K562 (cell line): ENCODE measurements around the gene ITPKB. TPM values are rescaled to one million over a fixed set of nuclear protein-coding genes. Genes with fewer than 3 reads are reported as not detected.

Experiments
- CBX1 ChIP-seq: sonication (generic); IDR thresholded peaks from 2 replicates; pipeline ENCODE4 v1.6.1; 2016; ENCODE audit warnings: antibody characterized with exemption, low read depth, mild to moderate bottlenecking
- CBX8 ChIP-seq: fragments of 200-600 bp; sonication (generic); IDR thresholded peaks from 2 replicates; pipeline ENCODE4 v1.6.1; 2012; ENCODE audit warnings: borderline replicate concordance, mixed run types, low read depth, mild to moderate bottlenecking, moderate library complexity, mixed read lengths, low read length, control low read depth, inconsistent platforms; ENCODE audit not compliant: poor library complexity, severe bottlenecking; ENCODE audit errors: extremely low read depth
- NCOA6 ChIP-seq: fragments of 450-650 bp; IDR thresholded peaks from 2 replicates; pipeline ENCODE4 v1.6.1; 2017; ENCODE audit warnings: mild to moderate bottlenecking
- RBM15 ChIP-seq: fragments of 200-400 bp; formaldehyde crosslinking; IDR thresholded peaks from 2 replicates; pipeline ENCODE4 v1.6.1; 2018; ENCODE audit warnings: mild to moderate bottlenecking, low read length, moderate library complexity; ENCODE audit not compliant: insufficient read depth
- SNIP1 ChIP-seq: fragments of 450-650 bp; IDR thresholded peaks from 2 replicates; pipeline ENCODE4 v1.7.1; 2017; ENCODE audit warnings: low read depth, mild to moderate bottlenecking
- ZNF124 ChIP-seq: sonication (generic); formaldehyde crosslinking; IDR thresholded peaks from 2 replicates; pipeline ENCODE4 v1.8.1; 2022; ENCODE audit warnings: missing genetic modification reagents
- polyA plus RNA-seq, 8 experiments: library from polyadenylated mRNA; depleted of rRNA in 4 of 8; stranded (reverse) in 5 of 8; unstranded in 3 of 8; fragments of >200 nt; fragmentation: Nextera tagmentation in 2 of 8; fragmentation: Illumina TruSeq in 1 of 8; extraction: Ambion mirVana in 2 of 8; extraction: Trizol in 1 of 8; gene quantifications; 2 replicates each; pipeline versions ENCODE4 v1.2.1 to v1.2.3, GENCODE V29; 2011 to 2014; ENCODE audit warnings: inconsistent platforms in 1 of 8, missing spikeins in 1 of 8
- total RNA-seq, 7 experiments: library from RNA; depleted of rRNA in 6 of 7; stranded (reverse); fragments of >200 nt in 6 of 7; fragmentation: Illumina TruSeq in 2 of 7; extraction: Trizol in 2 of 7; gene quantifications; 2 replicates each; pipeline versions ENCODE4 v1.2.1 to v1.2.3, GENCODE V29; 2011 to 2021; ENCODE audit warnings: low replicate concordance in 1 of 7
- TF ChIP-seq, protein P1 (sequence below), 2 experiments: fragments of 450-650 bp; conservative IDR thresholded peaks; 2 replicates each; pipeline ENCODE4 v1.6.1; 2017; ENCODE audit warnings: mild to moderate bottlenecking in 2 of 2, moderate library complexity in 2 of 2
- TF ChIP-seq, protein P2 (sequence below): fragments of 450-650 bp; IDR thresholded peaks from 2 replicates; pipeline ENCODE4 v1.6.1; 2018; ENCODE audit not compliant: partially characterized antibody

Gene ITPKB
- total and polyA plus RNA-seq, 9 of the 15 experiments (the other 6 are each of a cell fraction or from before 2014, with no cell fraction given): 0.01 to 0.22 TPM; not detected in 7

DNA sequence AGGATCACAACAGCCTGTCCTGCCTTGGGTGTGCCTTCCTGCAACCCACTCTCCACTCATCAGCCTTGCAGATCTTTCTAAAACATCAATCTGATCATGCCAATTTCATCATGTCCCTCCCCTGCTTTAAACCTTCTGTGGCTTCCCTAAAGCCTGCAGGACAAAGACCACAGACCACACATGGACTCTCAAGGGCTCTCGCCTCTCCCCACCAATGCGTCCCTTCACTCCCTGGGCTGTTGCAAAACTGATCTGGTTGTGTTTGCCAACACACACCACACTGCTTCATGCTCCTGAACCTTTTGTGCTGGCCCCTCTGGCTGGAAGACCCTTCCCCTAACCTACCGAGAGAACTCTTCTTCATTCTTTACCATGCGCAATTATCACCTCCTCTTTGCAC lies 72.4 kb downstream of the ITPKB start (continued):
- TF ChIP-seq, protein P1, sequence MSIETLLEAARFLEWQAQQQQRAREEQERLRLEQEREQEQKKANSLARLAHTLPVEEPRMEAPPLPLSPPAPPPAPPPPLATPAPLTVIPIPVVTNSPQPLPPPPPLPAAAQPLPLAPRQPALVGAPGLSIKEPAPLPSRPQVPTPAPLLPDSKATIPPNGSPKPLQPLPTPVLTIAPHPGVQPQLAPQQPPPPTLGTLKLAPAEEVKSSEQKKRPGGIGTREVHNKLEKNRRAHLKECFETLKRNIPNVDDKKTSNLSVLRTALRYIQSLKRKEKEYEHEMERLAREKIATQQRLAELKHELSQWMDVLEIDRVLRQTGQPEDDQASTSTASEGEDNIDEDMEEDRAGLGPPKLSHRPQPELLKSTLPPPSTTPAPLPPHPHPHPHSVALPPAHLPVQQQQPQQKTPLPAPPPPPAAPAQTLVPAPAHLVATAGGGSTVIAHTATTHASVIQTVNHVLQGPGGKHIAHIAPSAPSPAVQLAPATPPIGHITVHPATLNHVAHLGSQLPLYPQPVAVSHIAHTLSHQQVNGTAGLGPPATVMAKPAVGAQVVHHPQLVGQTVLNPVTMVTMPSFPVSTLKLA (conservative IDR thresholded peaks at IDR 0.05): no peak
- TF ChIP-seq NCOA6: no peak
- TF ChIP-seq CBX1: no peak
- TF ChIP-seq CBX8: no peak
- no peak for TF ChIP-seq RBM15
- TF ChIP-seq ZNF124: no peak
- no peak for TF ChIP-seq SNIP1
- TF ChIP-seq, protein P2, sequence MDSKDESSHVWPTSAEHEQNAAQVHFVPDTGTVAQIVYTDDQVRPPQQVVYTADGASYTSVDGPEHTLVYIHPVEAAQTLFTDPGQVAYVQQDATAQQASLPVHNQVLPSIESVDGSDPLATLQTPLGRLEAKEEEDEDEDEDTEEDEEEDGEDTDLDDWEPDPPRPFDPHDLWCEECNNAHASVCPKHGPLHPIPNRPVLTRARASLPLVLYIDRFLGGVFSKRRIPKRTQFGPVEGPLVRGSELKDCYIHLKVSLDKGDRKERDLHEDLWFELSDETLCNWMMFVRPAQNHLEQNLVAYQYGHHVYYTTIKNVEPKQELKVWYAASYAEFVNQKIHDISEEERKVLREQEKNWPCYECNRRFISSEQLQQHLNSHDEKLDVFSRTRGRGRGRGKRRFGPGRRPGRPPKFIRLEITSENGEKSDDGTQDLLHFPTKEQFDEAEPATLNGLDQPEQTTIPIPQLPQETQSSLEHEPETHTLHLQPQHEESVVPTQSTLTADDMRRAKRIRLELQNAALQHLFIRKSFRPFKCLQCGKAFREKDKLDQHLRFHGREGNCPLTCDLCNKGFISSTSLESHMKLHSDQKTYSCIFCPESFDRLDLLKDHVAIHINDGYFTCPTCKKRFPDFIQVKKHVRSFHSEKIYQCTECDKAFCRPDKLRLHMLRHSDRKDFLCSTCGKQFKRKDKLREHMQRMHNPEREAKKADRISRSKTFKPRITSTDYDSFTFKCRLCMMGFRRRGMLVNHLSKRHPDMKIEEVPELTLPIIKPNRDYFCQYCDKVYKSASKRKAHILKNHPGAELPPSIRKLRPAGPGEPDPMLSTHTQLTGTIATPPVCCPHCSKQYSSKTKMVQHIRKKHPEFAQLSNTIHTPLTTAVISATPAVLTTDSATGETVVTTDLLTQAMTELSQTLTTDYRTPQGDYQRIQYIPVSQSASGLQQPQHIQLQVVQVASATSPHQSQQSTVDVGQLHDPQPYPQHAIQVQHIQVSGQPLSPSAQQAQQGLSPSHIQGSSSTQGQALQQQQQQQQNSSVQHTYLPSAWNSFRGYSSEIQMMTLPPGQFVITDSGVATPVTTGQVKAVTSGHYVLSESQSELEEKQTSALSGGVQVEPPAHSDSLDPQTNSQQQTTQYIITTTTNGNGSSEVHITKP: no peak
